GM10266 (cell line): Measurements from ENCODE around the gene SLC22A6.

Experiments
- DNase-seq: peaks from one replicate; pipeline ENCODE4 v3.0.0; 2012; ENCODE audit errors: extremely low spot score
- CTCF ChIP-seq: IDR thresholded peaks from 2 replicates; pipeline ENCODE4 v1.5.1; 2012; ENCODE audit warnings: mild to moderate bottlenecking, low read depth; ENCODE audit not compliant: control insufficient read depth, insufficient read depth; ENCODE audit errors: missing control alignments

SLC22A6 gene

GRCh38 chr11:62965574-62965973 lies 19.2 kb downstream of the SLC22A6 start:
- TF ChIP-seq CTCF: no peak
- DNase-seq: no peak

GRCh38 chr11:62962391-62962790 lies 22.4 kb downstream of the SLC22A6 start:
- no peak for TF ChIP-seq CTCF
- DNase-seq: no peak

DNA sequence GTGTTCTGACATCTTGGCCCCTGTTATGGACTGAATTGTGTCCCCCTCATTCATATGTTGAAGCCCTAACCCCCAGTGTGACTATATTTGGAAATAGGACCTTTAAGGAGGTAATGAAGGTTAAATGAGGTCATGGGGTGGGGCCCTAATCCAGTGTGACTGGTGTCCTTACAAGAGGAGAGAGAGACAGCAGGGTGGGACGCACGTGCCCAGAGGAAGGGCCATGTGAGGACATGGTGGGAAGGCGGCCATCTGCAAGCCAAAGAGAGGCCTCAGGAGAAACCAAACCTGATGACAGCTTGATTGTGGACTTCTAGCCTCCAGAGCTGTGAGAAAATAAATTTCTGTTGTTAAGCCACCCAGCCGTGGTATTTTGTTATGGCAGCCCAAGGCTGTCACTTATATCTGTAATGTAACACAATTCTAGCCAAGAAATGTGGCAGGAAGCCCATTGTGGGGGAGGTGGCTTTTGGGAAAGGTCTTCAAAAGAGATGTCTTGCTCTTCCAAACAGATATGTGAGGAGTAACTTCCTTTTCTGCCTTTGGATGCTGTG lies 23.7 kb downstream of the SLC22A6 start:
- TF ChIP-seq CTCF: no peak
- DNase-seq: no peak

DNA sequence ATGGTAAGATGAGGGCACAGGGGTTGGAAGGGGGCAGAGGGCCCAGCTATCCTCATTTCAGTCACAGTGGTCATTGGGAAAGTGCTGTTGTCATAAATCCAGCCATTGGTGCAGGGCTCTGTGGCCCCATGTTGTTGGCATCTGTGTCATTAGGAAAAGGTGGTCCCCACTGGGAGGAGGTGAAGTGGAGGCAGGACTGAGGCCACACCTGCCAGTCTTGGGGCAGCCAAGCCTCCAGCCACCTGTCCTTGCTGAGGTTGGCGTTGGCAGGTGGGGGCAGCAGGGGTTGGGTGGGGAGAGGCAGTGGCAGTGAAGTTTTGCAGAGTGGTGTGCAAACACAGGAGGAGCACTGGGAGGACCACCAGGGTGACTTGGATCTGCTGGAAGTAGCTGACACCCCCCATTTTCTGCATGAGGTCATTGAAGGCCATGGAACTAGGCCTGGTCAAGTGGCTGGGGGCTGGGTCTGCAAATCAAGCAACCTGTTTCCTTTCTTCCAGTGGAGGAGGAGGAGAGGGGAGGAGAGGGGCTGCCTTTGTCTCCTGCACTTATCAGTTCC lies 25.3 kb downstream of the SLC22A6 start:
- TF ChIP-seq CTCF: no peak
- DNase-seq: no peak

DNA sequence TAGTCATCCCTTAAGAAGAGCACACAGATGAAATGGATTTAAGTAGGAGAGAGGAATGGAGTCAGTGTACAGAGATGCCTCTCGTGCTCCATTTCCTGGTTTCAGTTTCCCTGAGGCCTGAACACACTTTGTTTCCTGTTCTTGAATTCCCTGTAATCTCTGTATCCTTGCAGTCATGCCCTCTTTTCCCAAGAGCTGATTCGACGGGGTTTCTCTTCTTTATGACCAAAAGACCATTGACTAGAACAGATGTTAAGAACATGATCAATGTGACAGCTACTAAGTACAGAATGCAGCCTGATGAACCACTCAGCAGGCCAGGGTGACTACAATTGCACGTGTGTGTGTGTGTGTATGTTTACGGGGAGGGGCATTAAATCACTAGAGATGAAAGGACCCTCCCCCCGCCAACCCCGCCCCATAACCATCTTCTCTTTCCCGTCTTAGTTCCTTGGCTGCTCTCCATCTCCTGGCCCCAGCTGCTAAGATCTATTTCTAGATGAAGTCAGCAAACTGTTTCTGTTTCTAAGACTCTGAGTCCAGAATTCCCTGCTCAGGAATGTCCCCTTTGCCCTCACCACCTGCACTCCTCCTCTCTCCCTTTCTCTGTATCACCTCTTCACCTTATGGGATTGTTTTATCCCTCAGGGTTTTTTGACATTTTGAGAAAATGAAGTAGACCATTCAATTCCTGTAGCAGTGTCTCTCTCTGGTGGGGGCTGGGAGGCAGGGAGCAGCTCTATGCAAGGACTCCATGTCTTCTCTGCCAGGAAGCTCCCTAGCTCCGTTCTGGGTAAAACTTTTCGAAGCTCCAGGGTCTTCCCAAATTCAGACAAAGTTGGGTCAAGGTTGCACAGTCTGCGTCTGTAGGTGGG lies 26.0 kb downstream of the SLC22A6 start:
- no peak for DNase-seq
- no peak for TF ChIP-seq CTCF

GRCh38 chr11:62957147-62957546 lies 27.6 kb downstream of the SLC22A6 start:
- DNase-seq: no peak
- no peak for TF ChIP-seq CTCF

DNA sequence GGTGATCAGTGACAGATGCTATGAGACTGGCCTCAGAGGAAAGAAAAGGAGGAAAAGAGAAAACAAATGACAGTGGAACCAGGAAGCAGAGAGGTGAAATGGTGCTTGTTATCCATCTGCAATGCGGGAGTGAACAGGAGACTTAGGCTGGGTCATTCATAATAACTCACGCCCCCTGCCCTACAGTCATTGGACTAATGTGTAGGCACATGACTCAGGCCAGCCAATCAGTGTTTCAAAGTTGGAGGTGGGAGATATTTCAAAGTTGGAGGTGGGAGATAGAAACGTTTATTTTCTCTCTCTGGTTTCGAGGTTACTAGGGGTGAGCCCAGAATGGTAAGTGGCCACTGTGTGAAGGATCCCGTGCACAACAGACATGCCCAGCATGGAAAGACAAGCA lies 30.3 kb downstream of the SLC22A6 start:
- no peak for DNase-seq
- no peak for TF ChIP-seq CTCF
